Left renal pelvis (tissue), 4 donors: ENCODE data around the gene NDUFB3. TPM values are rescaled to one million over a fixed set of nuclear protein-coding genes. Genes with fewer than 3 reads are reported as not detected.
"Not testable (repeated sequence)": the region's sequence is repeated elsewhere in the genome, so short reads cannot be mapped to it uniquely, and the experiment has no call there.

Experiments used
- DNase-seq, 4 donors: peaks; one replicate each; pipeline ENCODE4 v3.0.0-alpha.2; 2013; ENCODE audit warnings: low read depth in 4 of 4, low spot score in 3 of 4
- polyA plus RNA-seq, 4 donors: library from polyadenylated mRNA; unstranded; fragments of 120-200 nt; gene quantifications; one replicate each; pipeline ENCODE4 v1.2.1, GENCODE V29; 2013; ENCODE audit not compliant: insufficient read length in 4 of 4

NDUFB3 gene
- 100 to 1,000 TPM in 3 of 4 donors, 10 to 100 TPM in 1; 68.5 to 140 (median 111) TPM for polyA plus RNA-seq

DNA sequence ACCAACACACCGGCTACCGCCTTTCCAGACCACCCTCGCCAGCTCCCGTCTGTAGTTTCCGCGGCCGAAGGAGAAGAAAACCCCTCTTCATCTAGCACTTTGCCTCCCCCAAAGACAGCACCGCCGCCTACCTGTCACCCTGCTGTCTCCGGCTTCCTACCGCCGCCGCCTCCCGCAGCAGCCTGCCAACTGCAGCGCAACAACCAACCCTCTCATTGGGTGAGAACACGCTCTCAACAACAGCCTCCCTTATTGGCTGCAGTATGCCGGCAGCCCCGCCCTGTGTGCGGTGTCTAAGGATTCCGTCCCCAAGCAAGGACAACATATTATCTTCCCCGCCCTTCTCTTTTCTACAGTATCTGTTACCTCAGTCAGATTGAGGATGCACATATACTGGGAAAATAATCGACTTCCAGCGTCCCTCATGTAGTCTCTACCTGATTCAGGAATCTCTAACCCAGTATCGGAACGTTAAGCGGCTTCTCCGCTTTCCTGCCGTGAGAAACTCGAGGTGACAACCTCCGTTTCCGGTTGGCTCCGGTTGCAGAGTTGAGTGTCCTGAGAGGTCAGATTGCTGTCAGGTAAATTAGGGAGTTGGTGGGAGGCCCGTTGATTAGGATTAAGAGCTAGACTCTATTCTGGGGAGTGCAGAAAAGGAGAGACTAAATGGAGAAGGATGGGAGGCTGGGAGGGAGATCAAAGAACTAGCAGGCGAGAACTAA, at the start of gene NDUFB3, which contains the start of gene HYCC2:
NDUFB3 (plus strand) TSS at position 523 of the 722 bp plus-strand sequence. CDS start 6,882 bp downstream, outside the sequence.
HYCC2 (minus strand) TSS at position 193 of the 722 bp plus-strand sequence. CDS start 47,662 bp downstream, outside the sequence.
- peak; percentile 91 to 93 (median 92) for DNase-seq

DNA sequence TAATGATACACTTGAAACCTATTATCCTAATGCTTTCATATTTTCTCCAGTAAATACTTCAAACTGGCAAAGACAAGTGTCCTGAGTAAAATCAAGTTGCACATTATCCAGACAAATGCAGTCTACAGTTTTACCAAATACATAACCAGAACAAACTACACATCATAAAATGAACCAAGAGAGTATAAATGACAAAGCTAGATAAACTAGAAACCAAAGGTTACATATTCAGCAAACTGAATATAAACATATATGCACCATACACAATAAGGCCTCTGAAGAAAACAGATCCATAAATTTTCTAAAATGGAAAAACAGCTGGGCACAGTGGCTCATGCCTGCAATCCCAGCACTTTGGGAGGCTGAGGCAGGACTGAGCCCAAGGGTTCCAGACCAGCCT, 47.3 kb upstream of the NDUFB3 start:
- no peak for DNase-seq

DNA sequence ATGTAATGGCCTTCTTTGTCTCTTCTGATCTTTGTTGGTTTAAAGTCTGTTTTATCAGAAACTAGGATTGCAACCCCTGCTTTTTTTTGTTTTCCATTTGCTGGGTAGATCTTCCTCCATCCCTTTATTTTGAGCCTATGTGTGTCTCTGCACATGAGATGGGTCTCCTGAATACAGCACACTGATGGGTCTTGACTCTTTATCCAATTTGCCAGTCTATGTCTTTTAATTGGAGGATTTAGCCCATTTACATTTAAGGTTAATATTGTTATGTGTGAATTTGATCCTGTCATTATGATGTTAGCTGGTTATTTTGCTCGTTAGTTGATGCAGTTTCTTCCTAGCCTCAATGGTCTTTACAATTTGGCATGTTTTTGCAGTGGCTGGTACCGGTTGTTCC, 37.4 kb upstream of the NDUFB3 start:
- not testable (repeated sequence) for DNase-seq

DNA sequence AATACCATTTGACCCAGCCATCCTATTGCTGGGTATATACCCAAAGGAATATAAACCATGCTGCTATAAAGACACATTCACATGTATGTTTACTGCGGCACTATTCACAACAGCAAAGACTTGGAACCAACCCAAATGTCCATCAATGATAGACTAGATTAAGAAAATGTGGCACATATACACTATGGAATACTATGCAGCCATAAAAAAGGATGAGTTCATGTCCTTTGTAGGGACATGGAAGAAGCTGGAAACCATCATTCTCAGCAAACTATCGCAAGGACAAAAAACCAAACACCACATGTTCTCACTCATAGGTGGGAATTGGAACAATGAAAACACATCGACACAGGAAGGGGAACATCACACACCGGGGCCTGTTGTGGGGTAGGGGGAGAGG, 33.4 kb upstream of the NDUFB3 start:
- not testable (repeated sequence) for DNase-seq

DNA sequence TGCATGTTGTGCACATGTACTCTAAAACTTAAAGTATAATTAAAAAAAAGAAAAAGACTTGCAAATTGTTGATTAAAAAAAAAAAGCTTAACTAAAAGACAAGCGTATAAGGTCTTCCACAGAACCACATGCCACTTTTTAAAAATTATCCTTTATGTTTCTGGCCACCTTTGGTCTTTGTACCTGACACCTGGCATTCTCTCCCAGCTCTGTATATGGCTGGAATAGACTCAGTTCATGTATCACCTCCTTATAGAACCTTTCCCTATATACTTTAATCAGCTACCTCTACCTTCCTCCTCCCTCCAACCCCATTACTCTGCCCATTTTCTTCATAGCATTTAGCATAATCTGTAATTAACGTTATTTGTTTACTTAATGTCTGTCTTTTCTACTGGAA, 32.9 kb upstream of the NDUFB3 start:
- DNase-seq: no peak

DNA sequence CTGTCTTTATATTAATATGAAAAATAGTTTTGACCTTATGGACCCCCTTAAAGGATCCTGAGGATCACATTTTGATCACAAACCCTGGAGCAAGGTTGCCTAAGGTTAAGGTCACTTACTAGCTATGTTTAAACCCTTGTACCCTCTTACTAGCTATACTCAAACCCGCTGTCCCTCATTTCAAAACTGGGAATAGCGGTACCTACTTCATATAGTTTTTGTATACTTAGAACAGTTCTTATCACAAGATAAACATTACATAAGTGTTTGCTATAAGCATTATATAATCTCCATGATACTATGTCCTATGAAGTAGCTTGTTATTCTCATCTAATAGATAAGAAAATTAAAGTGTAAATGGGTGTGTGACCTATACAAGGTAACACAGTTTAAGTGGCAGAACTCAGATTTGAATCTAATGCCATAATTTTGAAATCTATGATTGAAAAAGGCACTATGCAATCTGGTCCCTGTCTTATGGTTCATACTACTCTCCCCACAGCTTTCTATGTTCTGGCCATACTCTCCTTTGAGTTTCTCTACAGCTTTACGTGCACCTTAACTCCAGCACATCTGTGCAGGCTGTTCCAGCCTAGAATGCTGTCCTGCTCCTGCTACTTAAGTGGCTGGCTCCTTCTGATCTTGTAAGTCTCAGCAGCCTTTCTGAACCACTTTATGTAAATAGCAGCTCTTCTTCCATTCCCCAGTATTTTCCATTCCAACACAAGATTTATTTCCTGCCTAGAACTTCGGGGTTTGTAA, 30.8 kb upstream of the NDUFB3 start:
- DNase-seq: no peak

DNA sequence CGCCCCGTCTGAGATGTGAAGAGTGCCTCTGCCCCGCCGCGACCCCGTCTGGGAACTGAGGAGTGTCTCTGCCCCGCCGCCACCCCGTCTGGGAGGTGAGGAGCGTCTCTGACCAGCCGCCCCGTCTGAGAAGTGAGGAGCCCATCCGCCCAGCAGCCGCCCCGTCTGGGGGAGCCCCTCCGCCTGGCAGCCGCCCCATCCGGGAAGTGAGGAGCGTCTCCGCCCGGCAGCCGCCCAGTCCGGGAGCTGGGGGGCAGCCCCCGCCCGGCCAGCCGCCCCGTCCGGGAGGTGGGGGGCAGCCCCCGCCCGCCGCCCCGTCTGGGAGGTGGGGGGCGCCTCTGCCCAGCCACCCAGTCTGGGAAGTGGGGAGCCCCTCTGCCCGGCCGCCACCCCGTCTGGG, 29.4 kb upstream of the NDUFB3 start:
- not testable (repeated sequence) for DNase-seq

DNA sequence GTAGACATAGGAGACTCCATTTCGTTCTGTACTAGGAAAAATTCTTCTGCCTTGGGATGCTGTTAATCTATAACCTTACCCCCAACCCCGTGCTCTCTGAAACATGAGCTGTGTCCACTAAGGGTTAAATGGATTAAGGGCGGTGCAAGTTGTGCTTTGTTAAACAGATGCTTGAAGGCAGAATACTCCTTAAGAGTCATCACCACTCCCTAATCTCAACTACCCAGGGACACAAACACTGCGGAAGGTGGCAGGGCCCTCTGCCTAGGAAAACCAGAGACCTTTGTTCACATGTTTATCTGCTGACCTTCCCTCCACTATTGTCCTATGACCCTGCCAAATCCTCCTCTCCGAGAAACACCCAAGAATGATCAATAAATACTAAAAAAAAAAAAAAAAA, 28.8 kb upstream of the NDUFB3 start:
- not testable (repeated sequence) for DNase-seq

DNA sequence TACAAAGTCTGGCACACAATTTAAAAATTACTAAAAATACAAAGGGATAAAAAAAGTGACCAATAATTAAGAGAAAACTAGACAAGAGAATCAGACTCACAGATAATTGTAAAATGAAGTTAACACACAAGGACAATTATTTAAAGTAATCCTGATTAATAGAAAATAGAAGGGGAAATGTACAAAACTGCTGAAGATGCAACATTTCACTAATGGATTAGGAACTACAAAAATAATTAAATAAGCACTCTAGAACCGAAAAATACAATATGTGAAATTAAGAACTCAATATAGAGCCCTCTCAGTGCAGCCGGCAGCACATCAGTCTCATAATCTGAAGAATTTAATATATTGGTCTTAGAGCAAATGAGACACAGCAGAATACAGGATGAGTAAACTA, 24.9 kb upstream of the NDUFB3 start:
- DNase-seq: no peak

DNA sequence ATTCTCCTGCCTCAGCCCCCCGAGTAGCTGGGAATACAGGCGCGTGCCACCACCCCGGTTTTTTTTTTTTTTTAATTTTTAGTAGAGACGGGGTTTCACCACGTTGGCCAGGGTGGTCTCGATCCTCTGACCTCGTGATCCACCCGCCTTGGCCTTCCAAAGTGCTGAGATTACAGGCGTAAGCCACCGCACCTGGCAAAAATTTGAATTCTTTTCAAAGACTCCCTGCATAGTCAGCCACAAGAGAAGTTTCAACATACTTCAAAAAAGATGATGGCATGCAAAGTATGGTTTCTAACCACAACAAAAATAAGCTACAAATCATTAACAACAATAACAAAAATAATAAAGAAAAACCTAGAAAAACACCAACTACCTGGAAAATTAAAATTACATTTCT, 22.3 kb upstream of the NDUFB3 start:
- no peak for DNase-seq

DNA sequence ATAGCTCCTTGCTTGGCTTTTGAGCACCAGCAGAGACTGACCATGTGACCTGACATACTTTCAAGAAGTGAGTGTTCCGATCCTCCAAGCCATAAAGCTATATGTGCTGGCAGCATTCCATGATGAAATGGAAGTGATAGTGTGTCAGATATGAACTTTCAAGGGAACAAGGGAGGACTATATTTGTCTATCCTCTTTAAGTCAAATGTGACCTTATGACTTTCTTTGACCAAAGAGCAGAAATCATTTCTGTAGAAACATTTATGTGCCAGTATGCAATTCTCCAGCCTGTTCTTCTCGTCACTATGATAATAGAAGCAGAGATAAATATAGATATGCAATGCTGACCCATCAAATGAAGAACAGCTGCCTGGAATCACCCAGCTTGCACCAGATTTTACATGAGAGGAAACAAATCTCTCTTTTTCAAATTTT, 14.7 kb upstream of the NDUFB3 start:
- no peak for DNase-seq

DNA sequence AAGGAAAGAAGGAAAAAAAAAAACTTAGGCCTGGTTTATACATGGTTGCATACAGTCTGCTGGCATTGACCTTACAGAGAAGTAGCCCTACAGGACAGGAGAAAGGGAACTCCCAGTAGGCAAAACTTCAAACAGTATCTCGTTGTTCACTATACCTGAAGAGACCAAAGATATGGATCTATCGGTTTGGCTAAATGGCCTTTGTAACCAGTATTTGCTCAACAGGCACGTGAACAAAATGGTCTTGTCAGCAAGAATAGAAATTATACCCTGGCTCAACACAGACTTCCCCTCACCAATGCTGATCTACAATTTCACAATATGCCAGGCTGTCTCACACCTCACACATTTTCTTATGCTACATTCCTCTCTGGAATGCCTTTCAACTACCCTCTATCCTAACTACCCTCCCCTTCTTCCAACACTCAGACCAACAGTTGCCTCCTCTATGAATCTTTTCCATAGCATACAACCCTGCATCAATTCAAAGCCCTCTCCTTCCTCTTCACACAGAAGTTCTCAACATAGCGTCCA, 14.0 kb upstream of the NDUFB3 start:
- DNase-seq: no peak

DNA sequence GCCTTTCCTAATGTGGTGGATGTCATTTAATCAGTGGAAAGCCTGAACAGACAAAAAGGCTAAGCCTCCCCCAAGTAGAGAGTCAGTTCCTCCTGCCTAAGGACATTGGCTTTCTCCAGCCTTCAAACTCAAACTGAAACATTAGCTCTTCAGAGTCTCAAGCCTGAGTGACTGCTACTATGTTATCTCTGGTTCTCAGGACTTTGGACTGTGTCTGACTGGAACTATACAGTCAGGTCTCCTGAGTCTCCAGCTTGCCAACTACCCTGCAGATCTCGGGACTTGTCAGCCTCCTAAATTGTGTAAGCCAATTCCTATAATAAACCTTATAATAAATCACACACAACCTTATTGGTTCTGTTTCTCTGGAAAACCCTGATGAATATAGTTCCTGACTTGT, 12.9 kb upstream of the NDUFB3 start:
- no peak for DNase-seq

DNA sequence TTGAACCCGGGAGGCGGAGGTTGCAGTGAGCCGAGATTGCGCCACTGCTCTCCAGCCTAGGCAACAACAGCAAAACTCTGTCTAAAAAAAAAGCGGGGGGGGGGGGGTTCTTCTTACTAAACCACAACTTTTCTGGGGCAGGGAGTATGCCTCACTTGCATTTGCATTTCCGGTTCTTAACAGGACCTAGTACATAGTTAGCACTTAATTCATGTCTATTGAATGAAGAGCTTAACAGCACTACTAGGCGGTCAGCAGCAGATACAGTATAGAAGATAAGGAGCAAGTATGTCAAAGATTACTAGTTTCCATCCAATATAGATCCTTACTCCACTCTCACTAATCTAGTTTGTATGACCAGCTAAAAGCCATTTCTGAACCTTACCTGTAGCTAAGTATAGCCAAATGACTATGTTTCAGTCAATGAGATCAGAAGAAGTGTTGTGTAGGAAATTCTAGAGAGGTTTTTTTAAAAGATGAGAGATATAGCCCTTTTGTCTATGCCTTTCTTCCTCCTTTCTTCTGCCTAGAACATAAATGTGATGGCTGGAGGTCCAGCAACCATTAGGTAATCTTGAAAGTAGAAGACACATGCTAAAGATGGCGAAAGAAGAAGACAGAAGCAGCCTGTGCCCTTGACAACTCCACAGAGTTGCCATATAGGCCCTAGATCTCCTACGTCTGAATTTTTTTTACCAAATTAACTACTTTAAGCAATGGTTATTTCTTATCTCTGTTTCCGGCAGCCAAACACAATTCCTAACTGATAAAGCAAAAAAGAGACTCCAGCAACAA, 11.6 kb upstream of the NDUFB3 start:
- no peak for DNase-seq

DNA sequence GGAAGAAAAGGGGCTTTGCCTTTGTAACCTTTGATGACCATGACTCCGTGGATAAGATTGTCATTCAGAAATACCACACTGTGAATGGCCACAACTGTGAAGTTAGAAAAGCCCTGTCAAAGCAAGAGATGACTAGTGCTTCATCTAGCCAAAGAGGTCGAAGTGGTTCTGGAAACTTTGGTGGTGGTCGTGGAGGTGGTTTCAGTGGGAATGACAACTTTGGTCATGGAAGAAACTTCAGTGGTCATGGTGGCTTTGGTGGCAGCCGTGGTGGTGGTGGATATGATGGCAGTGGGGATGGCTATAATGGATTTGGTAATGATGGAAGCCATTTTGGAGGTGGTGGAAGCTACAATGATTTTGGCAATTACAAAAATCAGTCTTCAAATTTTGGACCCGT, 8.3 kb upstream of the NDUFB3 start:
- not testable (repeated sequence) for DNase-seq

DNA sequence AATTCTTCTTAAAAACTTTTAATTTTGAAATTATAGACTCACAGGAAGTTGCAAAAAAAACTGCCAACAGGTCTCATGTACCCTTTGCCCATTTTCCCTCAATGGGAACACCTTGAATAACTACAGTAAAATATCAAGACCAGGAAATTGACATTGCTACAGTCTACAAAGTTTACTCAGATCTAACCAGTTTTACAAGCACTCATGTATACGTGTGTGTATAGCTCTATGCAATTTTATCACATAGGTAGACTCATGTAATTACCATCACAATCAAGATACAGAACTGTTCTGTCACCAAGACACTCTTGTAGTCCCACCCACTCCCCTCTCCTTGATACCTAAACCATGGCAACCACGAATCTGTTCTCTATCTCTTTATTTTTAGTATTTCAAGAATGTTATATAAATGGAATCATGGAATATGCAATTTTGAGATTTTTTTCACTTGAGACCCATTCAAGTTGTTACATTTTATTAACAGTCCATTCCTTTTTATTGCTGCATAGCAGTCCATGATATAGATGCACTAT, 6.9 kb upstream of the NDUFB3 start:
- DNase-seq: no peak

DNA sequence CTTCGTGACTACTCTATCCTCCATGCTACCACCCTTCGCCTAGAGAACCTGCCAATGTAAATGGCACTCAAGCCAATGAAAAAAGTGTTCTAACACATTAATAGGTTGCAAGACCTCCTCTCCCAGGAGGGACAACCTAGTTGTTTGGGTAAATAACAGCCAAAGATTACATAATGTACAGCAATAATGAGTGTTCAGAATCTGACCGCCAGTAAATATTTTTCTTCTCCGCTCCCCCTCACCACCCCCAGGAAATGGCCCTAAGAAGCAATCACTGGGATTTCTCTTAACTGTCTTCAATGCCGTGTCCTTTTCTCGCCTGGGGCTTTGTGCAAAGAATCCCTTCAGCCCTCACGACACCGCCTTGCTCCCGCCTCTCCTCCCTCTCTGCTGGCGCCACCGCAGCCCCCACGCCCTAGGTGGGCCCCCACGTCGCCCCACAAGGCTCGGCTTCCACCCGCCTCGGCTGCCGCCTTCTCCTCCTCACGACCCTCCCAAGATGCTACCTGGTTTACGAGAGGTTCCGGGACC, 788 bp upstream of the NDUFB3 start:
- DNase-seq: no peak

DNA sequence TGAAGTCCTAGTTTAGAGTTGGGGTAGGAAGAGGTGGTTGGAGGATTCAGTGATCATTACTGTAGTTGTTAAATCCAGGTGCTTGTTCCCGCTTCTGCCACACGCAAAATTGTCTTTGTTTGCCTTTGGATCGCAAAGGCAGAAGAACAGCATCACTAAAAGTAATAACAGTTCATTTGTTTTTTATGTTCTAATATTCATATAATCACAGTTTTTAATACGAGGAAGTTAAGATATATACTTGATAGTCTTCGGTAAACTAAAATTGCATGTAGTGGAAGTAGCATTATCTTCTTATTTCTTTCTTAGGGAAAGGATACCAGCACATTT, 365 bp downstream of the NDUFB3 start:
- no peak for DNase-seq

DNA sequence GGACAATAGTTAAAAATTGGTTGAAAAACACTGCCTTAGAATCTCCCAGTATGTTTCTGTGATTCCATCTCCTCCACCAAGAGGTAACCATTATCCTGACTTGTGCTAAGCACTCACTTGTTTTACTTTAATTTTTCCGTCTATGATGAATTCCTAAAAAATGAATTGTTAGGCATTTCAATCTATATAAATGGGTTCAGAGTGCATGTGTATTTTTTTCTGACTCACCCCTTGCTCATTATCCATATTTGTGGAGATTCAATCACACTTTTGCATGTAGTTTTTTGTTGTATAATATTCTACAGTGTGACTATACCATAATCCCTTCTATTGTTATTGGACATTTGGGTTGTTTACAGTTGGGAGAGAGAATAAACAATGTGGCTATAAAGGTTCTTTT, 1.3 kb downstream of the NDUFB3 start:
- no peak for DNase-seq

DNA sequence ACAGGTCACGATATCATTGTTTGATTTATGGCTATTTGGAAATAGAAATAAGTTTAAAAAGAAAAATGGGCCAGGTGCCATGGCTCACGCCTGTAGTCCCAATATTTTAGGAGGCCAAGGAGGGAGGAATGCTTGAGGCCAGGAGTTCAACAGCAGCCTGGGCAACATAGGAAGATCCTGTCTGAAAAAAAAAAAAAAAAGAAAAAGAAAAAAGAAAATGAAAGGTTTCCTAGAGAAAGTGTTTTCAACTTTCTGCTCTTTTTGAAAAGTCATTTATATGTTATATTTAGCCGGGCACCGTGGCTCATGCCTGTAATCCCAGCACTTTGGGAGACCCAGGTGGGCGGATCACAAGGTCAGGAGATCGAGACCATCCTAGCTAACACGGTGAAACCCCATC, 3.2 kb downstream of the NDUFB3 start:
- DNase-seq: no peak
